WI38 (cell line): Measurements from ENCODE around the gene MRPL58.

Source experiments
- H3K4me3 ChIP-seq: 2 replicates; pipeline ENCODE4 v1.5.1; 2011; ENCODE audit warnings: low read depth, mild to moderate bottlenecking, control low read depth, low read length
- CTCF ChIP-seq: IDR thresholded peaks from 2 replicates; pipeline ENCODE4 v1.5.1; 2012; ENCODE audit warnings: low read depth, mild to moderate bottlenecking, control low read depth, low read length

MRPL58 gene

GRCh38 chr17:74987909-74988711, 24.4 kb upstream of the MRPL58 start:
- 0 out of 2 replicates have a peak, but pooled peaks have one; percentile 3 for TF ChIP-seq CTCF

GRCh38 chr17:74990581-74991105, 21.8 kb upstream of the MRPL58 start:
- H3K4me3 ChIP-seq: no peak overlapping the region
- no peak for TF ChIP-seq CTCF

More at GRCh38 chr17:74987909-74988711, 24.4 kb upstream of the MRPL58 start:
- H3K4me3 ChIP-seq: peak overlapping the region; percentile 78

GRCh38 chr17:74992223-74992622, 20.2 kb upstream of the MRPL58 start:
- no peak overlapping the region for H3K4me3 ChIP-seq
- no peak for TF ChIP-seq CTCF

- TF ChIP-seq CTCF: no peak
Measured at GRCh38 chr17:74994440-74994839, 18.0 kb upstream of the MRPL58 start.

GRCh38 chr17:74995847-74996246, 16.6 kb upstream of the MRPL58 start:
- no peak overlapping the region for H3K4me3 ChIP-seq
- TF ChIP-seq CTCF: no peak

More at GRCh38 chr17:74994440-74994839, 18.0 kb upstream of the MRPL58 start:
- no peak overlapping the region for H3K4me3 ChIP-seq

GRCh38 chr17:74998783-74999182, 13.7 kb upstream of the MRPL58 start:
- no peak for TF ChIP-seq CTCF
- no peak overlapping the region for H3K4me3 ChIP-seq

GRCh38 chr17:74999523-74999922, 12.9 kb upstream of the MRPL58 start:
- H3K4me3 ChIP-seq: no peak overlapping the region
- no peak for TF ChIP-seq CTCF
